AG10803 (cell line): ENCODE results near the gene FAM135A.

Source experiments
- DNase-seq: peaks from one replicate; pipeline ENCODE4 v3.0.0; 2010; ENCODE audit warnings: low read depth
- H3K4me3 ChIP-seq: 2 replicates; pipeline ENCODE4 v1.5.1; 2011; ENCODE audit warnings: mild to moderate bottlenecking, low read length, control low read depth
- TF ChIP-seq, protein P1 (sequence below): conservative IDR thresholded peaks from 2 replicates; pipeline ENCODE4 v1.5.1; 2011; ENCODE audit warnings: mild to moderate bottlenecking, low read length, control low read depth, inconsistent platforms

FAM135A gene

DNA sequence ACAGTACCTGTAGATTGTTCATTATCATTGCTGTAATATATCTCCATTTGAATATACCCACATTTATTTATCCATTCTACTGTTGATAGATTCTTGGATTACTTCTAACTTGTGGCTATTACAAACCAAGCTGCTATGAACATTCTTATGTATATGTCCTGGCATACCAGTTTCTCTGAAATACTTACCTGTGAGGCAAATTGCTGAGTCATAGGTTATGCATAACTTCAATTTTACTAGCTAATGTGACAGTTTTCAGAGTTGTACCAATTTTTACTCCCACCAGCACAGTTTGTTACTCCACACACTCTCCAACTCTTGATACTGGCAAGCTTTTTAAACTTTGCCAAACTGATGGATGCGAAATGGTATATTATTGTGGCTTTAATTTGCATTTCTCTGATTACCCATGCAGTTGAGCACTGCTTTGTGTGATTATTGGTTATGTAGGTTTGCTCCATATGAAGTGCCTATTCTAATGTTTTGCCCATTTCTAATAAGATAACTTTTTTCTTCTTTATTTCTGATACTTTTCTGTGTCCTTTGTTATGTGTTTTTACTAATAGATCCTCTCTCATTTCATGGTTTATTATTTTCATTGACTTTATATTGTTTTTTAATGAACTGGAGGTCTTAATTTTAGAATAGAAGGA lies 90.6 kb downstream of the FAM135A start:
- no peak overlapping the region for H3K4me3 ChIP-seq
- TF ChIP-seq, protein P1, sequence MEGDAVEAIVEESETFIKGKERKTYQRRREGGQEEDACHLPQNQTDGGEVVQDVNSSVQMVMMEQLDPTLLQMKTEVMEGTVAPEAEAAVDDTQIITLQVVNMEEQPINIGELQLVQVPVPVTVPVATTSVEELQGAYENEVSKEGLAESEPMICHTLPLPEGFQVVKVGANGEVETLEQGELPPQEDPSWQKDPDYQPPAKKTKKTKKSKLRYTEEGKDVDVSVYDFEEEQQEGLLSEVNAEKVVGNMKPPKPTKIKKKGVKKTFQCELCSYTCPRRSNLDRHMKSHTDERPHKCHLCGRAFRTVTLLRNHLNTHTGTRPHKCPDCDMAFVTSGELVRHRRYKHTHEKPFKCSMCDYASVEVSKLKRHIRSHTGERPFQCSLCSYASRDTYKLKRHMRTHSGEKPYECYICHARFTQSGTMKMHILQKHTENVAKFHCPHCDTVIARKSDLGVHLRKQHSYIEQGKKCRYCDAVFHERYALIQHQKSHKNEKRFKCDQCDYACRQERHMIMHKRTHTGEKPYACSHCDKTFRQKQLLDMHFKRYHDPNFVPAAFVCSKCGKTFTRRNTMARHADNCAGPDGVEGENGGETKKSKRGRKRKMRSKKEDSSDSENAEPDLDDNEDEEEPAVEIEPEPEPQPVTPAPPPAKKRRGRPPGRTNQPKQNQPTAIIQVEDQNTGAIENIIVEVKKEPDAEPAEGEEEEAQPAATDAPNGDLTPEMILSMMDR: no peak
- no peak for DNase-seq

DNA sequence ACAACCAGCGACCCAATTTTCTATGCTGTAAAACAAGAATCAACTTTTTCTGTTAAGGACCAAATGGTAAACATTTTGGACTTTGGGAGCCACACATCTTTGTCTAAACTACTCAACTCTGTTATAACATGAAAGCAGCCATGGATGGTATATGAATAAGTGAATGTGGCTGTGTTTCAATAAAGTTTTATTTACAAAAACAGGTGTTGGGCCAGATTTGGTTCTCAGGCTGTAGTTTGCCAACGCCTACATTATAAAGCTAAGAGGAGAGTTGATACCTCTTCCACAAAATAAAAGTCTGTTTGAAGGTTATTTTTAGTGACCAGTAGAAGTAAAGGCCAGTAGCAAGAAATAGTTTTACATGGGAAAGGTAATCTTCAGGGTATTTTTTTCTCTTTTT lies 93.0 kb downstream of the FAM135A start:
- no peak overlapping the region for H3K4me3 ChIP-seq
- TF ChIP-seq, protein P1: no peak
- no peak for DNase-seq

DNA sequence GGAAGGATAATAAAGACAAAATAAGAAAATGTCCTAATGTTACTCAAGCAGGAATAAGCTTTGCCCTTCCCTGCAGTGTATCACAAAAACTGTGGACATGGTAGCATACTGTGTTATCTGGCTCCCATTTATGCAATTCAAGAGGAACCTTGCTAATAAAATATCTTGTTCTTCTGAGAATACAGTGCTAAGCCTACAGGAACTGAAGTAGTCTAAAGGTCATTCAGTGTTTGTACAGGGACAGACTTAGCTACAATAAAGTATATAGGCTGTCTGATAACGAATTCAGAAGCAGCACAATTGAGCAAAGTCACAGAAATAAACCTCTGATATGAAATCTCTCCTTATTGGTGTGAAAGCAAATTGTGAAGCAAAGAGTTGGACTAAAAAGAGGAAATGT lies 93.9 kb downstream of the FAM135A start:
- TF ChIP-seq, protein P1: no peak
- DNase-seq: no peak
- H3K4me3 ChIP-seq: no peak overlapping the region

DNA sequence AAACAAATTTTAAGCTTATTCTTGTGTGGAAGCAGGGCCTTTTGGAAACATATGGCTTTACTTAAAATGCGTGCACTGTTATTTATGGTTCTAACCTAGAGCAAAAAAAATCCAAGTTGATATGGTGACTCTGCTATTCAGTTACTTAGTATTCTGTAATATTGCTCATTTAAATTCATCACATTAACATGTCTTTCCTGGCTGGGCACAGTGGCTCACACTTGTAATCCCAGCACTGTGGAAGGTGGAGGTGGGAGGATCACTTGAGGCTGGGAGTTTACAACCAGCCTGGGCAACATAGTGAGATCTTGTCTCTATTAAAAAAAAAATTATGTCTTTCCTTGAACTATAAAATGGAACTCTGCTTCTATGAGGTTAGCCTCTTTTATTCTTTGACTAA lies 95.6 kb downstream of the FAM135A start:
- TF ChIP-seq, protein P1: no peak
- no peak overlapping the region for H3K4me3 ChIP-seq
- no peak for DNase-seq

DNA sequence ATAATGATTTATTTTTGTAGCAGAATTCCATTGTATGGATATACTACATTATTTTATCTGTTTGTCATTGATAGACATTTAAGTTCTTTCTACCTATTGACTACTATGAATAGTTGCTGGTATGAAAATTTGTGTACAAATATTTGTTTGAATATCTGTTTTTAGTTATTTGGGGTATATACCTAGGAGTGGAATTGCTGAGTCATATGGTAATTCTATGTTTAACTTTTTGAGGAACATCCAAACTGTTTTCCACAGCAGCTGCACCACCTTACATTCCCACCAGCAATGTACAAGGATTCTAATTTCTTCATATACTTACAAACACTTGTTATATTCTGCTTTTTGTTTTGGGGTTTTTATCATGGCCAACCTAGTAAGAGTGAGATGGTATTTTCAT lies 97.3 kb downstream of the FAM135A start:
- TF ChIP-seq, protein P1: no peak
- H3K4me3 ChIP-seq: no peak overlapping the region
- DNase-seq: no peak

DNA sequence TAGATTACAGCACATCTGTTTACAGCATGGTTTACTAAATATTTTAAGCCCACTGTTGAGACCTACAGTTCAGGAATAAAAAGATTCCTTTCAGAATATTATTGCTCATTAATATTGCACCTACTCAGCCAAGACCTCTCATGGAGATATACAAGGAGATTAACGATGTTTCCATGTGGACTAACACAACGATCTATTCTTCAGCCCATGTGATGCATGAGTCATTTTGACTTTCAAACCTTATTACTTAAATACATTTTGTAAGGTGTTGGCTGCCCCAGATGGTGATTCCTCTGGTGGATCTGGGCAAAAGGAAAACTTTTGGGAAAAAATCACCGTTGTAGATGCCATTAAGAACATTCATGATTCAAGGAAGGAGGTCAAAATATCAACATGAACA lies 105.4 kb downstream of the FAM135A start:
- H3K4me3 ChIP-seq: no peak overlapping the region
- TF ChIP-seq, protein P1: no peak
- no peak for DNase-seq

DNA sequence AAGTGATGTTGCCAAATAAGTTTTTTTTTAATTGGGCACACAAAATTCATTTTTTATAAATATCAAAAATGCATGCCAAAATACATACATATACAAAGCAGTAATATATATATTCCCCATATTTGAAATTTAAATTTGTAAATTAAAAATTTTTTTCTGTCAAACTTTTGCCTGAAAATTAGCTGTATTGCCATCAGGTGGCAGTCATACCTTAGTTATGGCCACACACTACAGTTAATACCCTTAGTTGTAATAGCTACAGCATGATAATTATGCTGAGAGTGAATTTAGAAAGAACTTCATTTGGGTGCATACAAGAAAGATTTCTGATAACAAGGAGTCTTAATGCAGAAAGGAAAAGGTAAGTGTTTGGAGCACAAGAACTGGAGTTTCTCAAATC lies 107.3 kb downstream of the FAM135A start:
- no peak overlapping the region for H3K4me3 ChIP-seq
- TF ChIP-seq, protein P1: peak; percentile 45
- peak; percentile 10 for DNase-seq
